Anterior cingulate cortex (tissue), 58 donors: ENCODE results near the gene BCKDHA.

ENCODE experiments used
- DNase-seq, 58 donors: peaks; one replicate each; lab custom pipeline; 2025; lab: John Stamatoyannopoulos, UW

Gene BCKDHA

GRCh38 chr19:41397086-41398049 is at the start of gene BCKDHA, which contains the start of gene EXOSC5:
BCKDHA (plus strand) TSS chr19:41397818; CDS start chr19:41397828, 10 bp downstream.
EXOSC5 (minus strand) TSS chr19:41397359; CDS start chr19:41397328, 31 bp downstream.
- peak; percentile 90 to 99 (median 98) for DNase-seq

DNA sequence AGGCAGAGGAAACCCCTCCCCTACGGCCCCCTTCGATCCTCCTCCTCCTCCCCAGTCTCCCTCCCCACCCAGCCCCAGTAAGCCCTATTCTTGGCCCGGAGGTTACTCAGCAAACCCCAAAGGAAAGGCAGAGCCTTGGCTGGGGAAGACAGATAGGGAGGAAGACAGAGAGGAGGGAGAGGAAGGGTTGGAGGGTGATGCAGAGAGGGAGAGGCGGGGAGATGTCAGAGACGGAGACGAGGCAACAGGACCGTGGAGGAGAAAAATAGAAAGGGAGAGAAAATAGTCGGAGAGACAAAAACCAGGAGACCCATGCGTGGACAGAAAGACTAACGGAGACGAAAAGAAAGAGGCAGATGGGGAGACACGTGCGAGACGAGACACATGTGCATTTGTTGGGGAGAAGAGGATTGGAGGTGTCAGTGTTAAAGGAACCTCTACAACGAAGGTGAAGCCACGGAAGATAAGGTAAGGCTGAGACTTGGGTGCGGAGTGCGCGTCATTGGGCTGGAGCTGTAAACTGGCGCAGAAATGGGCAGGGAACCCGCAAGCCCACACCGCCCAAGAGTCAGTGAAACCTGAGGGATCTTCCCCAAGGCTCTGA is 46.8 kb upstream of the BCKDHA start:
- no peak for DNase-seq

DNA sequence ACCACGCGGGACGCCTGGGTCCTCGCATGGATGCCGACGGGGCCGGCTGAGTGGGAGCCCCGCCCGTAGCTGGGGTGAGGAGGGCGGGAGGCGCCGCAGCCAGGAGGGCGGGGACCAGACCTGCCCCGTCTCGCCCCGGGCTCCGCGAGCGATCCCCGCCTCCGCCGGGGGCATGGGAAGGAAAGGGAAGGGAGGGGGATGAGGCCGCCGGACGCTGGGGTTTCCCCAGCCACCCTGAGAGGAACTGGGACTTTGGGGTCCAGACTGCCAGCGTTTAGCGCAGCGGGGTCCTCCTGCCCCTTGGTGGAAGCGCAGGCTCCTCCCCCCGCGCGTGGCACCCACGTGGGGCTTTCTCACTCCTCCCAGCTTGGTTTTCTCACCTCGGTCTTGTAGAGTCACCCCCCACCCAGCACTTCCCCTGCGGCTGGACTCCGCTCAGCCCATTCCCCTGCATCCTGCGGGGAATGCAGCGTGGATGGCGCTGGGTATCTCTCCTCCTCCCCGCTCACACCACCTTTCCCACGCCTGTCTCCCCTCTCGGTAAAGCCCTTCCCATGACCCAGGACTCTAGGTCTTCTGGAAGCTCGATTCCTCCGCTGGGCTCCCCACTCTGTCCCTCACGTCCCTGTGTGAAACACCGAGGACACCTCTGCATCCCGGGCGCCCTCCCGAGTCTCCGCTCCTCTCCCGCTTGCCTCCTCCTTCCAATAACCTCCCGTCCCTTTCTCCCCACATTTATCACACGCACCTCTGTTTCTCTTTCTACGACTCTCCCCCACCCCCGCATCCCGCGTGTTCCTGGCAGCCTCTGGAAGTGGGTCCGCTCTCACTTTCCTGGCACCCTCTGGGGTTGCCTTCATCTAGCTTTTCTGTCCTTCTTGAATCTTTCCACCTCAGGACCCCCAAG is 46.0 kb upstream of the BCKDHA start:
- DNase-seq: peak in 33 of 58 donors; percentile 5 to 48 (median 27)

DNA sequence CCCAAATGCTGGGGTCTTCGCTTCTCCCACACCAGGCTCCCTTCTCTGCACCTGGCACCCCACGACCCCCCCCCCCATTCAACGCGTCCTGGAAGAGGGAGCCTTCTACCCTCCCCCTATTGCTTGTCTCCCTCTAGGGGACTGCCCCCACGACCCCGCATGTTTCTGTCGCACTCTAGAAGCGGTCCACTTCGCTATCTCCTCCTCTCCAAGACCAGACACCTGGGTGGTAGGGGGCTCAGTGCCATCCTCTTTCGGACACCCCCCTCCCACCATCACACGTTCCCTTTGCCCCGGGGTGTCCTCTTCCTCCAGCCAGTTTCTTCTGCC is 45.4 kb upstream of the BCKDHA start:
- DNase-seq: no peak

DNA sequence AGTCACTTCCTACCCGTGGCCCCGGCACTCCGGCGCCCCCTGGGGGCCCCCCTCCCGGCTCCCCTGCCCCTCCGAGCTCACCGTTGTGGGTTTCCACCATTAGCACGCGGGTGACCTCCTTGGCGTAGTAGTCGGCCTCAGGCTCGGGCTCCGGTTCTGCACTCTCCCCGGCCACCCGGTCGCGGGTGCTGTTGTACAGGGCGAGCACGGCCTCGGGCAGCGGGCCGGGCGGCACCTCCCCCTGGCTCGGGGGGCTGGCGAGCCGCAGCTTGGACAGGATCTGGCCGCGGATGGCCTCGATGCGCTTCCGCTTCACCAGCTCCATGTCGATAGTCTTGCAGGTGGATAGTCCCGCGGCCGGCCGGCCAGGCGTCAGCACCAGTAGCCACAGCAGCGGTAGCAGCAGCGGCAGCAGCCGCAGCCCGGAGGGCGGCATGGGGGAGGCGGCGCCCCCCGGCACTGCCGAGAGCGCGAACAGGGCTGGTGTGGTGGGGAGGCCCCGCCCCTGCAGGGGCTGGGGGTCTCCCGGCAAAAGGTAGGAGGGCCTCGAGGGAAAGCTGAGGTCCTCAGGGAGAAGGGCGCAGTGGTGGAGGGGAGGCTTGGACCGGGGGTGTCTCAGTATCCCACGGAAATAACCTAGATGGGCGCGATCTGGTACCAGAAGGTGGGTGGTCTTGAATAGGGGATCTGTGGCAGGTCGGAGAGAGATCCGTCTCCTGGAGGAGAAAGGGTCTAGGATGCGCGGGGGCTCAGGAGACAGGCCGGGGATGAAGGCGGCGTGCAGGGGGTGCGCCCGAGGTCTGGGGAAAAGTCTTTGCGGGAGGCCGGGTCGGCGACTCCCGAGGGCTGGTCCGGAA is 44.8 kb upstream of the BCKDHA start:
- DNase-seq: peak in 15 of 58 donors; percentile 8 to 43 (median 14)

DNA sequence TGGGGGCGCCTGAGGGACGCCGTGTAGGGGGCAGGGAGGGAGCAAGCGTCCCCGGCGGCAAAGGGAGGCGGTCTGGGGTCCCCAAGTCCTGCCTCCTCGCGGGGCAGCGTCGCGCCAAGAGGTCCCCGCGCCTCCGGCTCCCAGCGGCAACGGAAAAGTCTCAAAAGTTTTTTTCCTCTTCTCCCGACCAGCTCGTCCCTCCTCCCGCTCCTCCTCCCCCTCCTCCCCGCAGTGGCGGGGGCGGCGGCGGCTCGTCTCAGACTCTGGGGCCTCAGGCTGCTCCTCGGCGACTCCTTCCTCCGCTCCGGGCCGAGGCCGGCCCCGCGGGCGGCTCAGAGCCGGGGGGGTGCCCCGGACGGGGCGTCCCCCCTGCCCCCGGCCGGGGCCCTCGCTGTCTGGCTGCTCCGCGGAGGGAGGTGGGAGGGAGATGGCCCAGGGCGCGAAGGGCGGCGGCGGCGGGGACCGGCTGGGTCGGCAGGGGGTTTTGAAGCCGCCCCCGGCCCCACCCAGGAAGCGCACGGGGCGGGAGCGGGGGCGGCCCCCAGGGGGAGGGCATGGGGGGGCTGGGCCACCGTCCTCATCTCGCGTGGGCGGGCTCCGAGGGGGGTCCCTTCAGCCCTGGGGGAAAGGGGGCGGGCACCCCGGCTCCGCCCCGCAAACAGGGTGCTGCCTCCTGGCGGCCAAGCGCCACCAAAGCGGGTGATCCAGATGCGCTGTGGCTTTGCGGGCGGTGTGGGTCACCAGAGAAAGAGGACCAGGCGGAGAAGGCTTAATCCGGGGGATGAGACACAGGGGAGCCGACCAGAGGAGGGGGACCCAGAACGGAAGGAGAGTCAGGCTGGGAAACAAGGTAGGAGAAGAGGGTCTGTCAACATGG is 43.9 kb upstream of the BCKDHA start, which contains the start of gene TGFB1:
TGFB1 (minus strand) TSS at position 457 of the 877 bp plus-strand sequence. CDS start 878 bp downstream, outside the sequence.
- DNase-seq: peak in 50 of 58 donors; percentile 9 to 71 (median 47)

- no peak for DNase-seq
These were observed 43.2 kb upstream of the BCKDHA start for GRCh38 chr19:41354343-41354953.

GRCh38 chr19:41355035-41355434 is 42.6 kb upstream of the BCKDHA start:
- no peak for DNase-seq

DNA sequence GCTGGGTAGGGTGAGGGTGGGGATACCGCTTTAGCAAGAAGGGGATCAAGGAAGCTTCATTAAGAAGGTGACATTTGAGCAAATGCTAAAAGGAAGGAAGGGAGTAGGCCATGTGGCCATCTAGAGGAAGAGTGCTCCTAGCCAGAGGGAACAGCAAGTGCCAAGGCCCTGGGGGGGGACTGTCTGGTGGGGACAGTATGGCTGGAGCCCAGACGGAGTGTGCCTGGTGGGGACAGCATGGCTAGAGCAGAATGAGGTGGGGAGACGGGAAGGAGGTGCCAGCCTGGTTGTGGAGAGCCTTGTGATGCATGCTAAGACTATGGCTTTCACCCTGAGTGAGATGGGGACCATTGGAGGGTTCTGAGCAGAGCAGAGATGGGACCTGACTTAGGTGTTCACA is 41.8 kb upstream of the BCKDHA start:
- DNase-seq: no peak

DNA sequence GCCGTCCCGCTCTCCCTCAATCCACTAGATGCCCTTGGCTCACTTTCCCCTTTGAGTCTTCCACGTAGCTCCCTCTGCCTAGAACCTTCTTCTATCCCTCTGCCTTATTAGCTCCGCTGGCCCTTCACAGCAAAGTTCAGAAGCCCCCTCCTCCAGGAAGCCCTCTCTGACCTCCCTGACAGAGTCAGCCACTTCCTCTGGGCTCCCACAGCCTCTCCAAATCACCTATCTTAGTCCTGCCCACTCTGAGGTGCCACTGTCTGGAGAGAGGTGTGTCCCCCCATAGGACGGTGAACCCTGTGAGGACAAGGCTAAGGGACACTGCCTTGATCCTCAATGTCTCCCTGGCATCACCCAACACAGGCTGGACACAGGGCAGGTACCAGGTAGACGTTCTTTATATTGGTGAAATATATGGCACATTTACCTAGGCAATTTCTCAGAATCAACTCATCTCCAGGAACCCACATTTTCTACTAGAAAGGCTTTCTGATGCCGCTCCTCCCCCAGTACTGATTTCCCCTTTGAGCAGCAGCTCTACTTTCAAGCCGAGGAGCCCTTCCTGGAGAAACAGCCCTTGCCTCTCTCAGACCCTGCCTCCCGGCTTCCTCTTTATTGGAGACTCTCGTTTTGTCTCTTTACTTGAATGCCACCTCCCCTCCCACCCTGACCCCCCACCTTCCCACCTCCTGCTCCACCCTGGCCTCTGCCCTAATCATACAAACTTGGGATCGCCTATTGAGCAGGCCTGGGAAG is 40.5 kb upstream of the BCKDHA start:
- DNase-seq: peak in 1 of 58 donors; percentile 11

DNA sequence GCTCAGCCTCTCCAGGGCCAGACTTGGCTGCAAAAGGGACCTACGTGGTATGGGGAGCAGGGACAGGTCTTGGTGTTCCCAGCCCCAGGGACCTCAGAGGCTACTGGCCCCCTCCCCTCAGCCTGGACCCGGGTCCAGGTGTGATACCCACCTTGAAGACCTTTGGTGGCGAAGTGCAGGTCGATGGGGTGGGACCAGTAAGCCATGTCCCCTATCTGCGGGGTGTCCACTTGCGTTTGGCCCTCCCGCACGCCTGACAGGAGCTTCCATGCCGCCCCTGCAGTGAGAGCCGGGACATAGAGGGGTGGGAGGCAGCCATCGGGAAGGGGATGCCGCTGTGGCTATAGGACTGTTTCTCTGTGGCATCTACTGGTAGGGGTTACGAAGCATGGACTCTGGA is 39.9 kb upstream of the BCKDHA start:
- no peak for DNase-seq

DNA sequence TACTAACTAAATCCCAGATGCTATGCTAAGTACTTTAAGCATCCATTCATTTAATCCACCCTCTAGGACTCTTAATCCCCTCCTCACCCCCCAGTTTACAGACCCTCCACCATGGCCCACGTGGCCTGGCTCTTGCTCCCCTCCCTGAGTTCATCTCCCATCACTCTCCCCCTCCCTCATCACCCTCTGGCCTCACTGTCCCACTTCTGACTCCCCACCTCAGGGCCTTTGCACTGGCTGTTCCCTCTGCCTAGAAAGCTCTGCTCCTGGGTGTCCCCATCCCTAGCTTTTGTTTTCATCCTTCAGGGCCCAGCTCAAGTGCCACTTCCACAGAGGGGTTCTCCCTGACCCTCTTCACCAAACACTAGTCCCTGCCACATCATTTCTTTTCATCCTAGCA is 37.9 kb upstream of the BCKDHA start:
- DNase-seq: no peak

- DNase-seq: no peak
These were observed 35.3 kb upstream of the BCKDHA start for GRCh38 chr19:41362143-41362847.

DNA sequence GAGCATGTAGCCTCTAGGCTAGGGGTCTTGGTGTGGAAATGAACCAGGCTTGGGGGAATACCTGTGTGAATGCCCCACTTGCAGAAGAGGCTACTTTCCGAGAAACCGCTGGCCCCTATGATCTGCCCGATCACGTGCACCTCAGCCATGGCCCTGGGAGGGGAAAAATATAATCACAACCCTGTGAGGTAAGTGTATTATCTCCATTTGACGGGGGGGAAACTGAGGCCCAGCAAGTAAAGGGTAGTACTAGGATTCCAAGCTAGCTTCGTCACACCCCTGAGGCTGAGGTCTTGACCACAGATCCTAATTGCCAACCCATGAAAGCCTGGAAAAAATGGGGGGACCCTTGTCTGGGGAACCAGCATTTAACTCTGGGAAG is 34.3 kb upstream of the BCKDHA start:
- DNase-seq: no peak

DNA sequence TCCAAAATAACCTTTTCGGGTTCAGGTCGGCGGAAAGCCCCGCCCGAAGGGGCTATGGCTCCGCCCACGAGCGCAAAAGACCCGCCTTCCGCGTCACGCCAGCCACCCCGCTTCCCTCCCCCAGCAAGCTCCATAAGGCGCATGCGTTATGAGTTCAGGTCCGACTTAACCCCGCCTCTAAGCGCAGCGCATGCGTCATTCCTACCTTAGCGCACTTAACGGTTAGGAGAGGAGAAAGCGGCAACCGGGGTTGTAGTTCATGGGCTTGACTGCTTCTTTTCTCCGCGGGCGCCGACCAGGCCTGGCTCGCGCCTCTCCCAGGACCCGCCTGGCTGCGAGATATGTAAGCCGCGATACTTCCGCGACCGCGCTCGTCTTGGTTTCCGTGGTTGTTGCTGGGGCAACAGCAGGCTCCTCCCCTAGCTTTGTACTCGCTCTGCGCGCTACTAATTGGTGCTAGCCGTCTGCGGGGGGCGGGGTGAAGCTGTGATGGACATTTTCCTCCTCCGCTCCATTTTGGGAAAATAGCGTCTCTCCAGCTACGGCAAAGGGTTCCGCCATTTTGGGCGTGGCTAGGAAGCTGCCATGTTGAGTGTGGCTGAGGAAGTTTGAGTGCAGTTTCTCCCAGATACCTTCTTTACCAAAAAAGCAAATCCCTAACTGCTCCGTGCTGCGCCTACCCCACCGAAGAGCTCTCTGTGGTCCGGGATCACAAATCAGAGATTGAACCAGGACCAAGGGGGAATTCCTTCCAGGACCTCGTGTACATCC is 33.7 kb upstream of the BCKDHA start, which contains the start of gene B9D2:
B9D2 (minus strand) TSS at position 397 of the 771 bp plus-strand sequence. CDS start 630 bp downstream, outside the sequence.
- DNase-seq: peak; percentile 74 to 100 (median 97)
